Osteoblast (primary cell): ENCODE results near the gene SAMD3. TPM values are rescaled to one million over a fixed set of nuclear protein-coding genes. Genes with fewer than 3 reads are reported as not detected.

Experiments used
- DNase-seq: peaks from one replicate; pipeline ENCODE4 v3.0.0; 2011; ENCODE audit warnings: low spot score, mixed read lengths; ENCODE audit not compliant: insufficient read length; ENCODE audit errors: missing footprints
- H2AFZ ChIP-seq: 2 replicates; pipeline ENCODE4 v1.6.0; 2011; ENCODE audit warnings: mild to moderate bottlenecking, low read length
- H3K27ac ChIP-seq: 2 replicates; pipeline ENCODE4 v1.5.1; 2011; ENCODE audit warnings: mild to moderate bottlenecking, low read depth, low read length, moderate library complexity
- H3K27me3 ChIP-seq: 2 replicates; pipeline ENCODE4 v1.6.0; 2012; ENCODE audit warnings: mild to moderate bottlenecking, control low read depth, inconsistent platforms, low read length, moderate library complexity; ENCODE audit not compliant: insufficient read depth
- H3K36me3 ChIP-seq: 2 replicates; pipeline ENCODE4 v1.5.1; 2011; ENCODE audit warnings: mild to moderate bottlenecking, low read length, control low read depth, moderate library complexity; ENCODE audit not compliant: insufficient read depth
- H3K4me1 ChIP-seq: 2 replicates; pipeline ENCODE4 v1.5.1; 2011; ENCODE audit warnings: mild to moderate bottlenecking, low read length, control low read depth, moderate library complexity; ENCODE audit not compliant: insufficient read depth
- H3K4me2 ChIP-seq: 2 replicates; pipeline ENCODE4 v1.6.0; 2011; ENCODE audit warnings: mild to moderate bottlenecking, low read length; ENCODE audit not compliant: insufficient read depth
- H3K4me3 ChIP-seq: fragments of 200-600 bp; sonication (generic); 3 replicates; pipeline ENCODE4 v1.5.1; 2012; ENCODE audit warnings: mild to moderate bottlenecking, low read length, inconsistent platforms; ENCODE audit not compliant: insufficient read depth
- H3K79me2 ChIP-seq: 2 replicates; pipeline ENCODE4 v1.6.0; 2012; ENCODE audit warnings: mild to moderate bottlenecking, low read length, control low read depth, inconsistent platforms; ENCODE audit not compliant: insufficient read depth
- H3K9me3 ChIP-seq: 2 replicates; pipeline ENCODE4 v1.5.1; 2011; ENCODE audit warnings: low read depth, low read length, control low read depth
- H4K20me1 ChIP-seq: 2 replicates; pipeline ENCODE4 v1.6.0; 2012; ENCODE audit warnings: mild to moderate bottlenecking, low read length, control low read depth; ENCODE audit not compliant: insufficient read depth
- total RNA-seq: library from RNA; depleted of rRNA; stranded (reverse); fragments of >200 nt; gene quantifications from 2 replicates; pipeline ENCODE4 v1.2.3, GENCODE V29; 2012
- TF ChIP-seq, protein P1 (sequence below): IDR thresholded peaks from 2 replicates; pipeline ENCODE4 v1.5.1; 2011; ENCODE audit warnings: mild to moderate bottlenecking, low read depth, low read length, moderate library complexity; ENCODE audit errors: extremely low read depth

Gene SAMD3
- total RNA-seq, 1 donor: 0.72 TPM

GRCh38 chr6:130245267-130245666 lies 22.5 kb upstream of the SAMD3 start:
- no peaks in the 10 kb centered on the region for H3K79me2 ChIP-seq
- no peak overlapping the region for H3K27ac ChIP-seq
- H4K20me1 ChIP-seq: no peaks in the 10 kb centered on the region
- TF ChIP-seq, protein P1, sequence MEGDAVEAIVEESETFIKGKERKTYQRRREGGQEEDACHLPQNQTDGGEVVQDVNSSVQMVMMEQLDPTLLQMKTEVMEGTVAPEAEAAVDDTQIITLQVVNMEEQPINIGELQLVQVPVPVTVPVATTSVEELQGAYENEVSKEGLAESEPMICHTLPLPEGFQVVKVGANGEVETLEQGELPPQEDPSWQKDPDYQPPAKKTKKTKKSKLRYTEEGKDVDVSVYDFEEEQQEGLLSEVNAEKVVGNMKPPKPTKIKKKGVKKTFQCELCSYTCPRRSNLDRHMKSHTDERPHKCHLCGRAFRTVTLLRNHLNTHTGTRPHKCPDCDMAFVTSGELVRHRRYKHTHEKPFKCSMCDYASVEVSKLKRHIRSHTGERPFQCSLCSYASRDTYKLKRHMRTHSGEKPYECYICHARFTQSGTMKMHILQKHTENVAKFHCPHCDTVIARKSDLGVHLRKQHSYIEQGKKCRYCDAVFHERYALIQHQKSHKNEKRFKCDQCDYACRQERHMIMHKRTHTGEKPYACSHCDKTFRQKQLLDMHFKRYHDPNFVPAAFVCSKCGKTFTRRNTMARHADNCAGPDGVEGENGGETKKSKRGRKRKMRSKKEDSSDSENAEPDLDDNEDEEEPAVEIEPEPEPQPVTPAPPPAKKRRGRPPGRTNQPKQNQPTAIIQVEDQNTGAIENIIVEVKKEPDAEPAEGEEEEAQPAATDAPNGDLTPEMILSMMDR: no peak
- peaks cover 4% of the 10 kb centered on the region for H3K4me1 ChIP-seq
- no peak for DNase-seq
- no peak overlapping the region for H3K4me3 ChIP-seq
- no peaks in the 10 kb centered on the region for H3K27me3 ChIP-seq
- H3K36me3 ChIP-seq: no peaks in the 10 kb centered on the region
- H2AFZ ChIP-seq: no peak overlapping the region
- no peaks in the 10 kb centered on the region for H3K9me3 ChIP-seq
- H3K4me2 ChIP-seq: no peak overlapping the region

GRCh38 chr6:130244728-130245127 lies 22.0 kb upstream of the SAMD3 start:
- H4K20me1 ChIP-seq: no peaks in the 10 kb centered on the region
- no peaks in the 10 kb centered on the region for H3K9me3 ChIP-seq
- H3K36me3 ChIP-seq: no peaks in the 10 kb centered on the region
- no peak overlapping the region for H3K4me3 ChIP-seq
- no peaks in the 10 kb centered on the region for H3K27me3 ChIP-seq
- H2AFZ ChIP-seq: no peak overlapping the region
- H3K79me2 ChIP-seq: no peaks in the 10 kb centered on the region
- TF ChIP-seq, protein P1: no peak
- H3K4me1 ChIP-seq: peaks cover 8% of the 10 kb centered on the region
- no peak overlapping the region for H3K27ac ChIP-seq
- DNase-seq: no peak
- H3K4me2 ChIP-seq: no peak overlapping the region

DNA sequence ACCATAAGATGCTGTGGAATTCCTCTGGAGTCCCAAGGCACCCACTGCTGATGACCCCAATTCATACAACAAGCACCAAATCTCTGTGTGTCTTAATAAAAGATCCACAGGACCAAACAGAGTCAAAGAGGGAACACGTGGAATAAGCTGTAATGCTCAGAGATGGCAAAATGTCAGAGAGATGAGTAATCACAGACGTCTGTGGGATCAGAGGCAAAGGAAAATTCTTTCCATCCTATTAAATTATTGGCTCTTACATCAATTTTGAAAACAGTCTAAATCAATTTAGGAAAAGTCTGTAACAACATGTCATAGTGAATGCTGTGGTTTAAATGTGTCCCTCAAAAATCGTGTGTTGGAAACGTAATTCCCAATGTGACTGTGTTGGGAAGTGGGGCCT lies 17.5 kb upstream of the SAMD3 start:
- Histone ChIP-seq H3K9me3 (no peaks in the 10 kb centered on the region), H3K36me3 (no peaks in the 10 kb centered on the region), H3K4me3 (no peak overlapping the region), H4K20me1 (no peaks in the 10 kb centered on the region), H2AFZ (no peak overlapping the region), H3K27ac (peak overlapping the region; percentile 24), H3K79me2 (no peaks in the 10 kb centered on the region), H3K27me3 (no peaks in the 10 kb centered on the region), H3K4me1 (peaks cover 11% of the 10 kb centered on the region), H3K4me2 (no peak overlapping the region)
- peak; percentile 80 for DNase-seq
- TF ChIP-seq, protein P1: no peak

DNA sequence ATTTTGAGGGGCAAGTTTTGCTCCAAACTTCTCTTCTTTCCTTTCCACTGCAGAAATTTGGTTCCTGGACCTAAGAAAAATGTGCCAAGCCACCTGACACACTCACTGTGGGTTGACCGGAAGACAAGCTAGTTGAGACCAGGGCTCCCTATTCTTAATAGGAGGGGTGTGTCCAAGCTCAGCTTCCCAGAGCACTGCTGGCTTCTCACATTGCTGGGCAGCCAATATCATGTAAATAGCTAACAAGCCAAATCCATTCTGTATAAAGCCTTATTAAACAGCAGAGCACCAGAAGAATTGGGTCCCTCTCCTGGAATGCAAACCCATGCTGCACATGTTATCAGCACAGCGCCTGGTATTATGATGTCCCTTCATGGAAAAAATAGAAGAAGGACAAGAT lies 17.0 kb upstream of the SAMD3 start:
- no peaks in the 10 kb centered on the region for H4K20me1 ChIP-seq
- H3K79me2 ChIP-seq: no peaks in the 10 kb centered on the region
- H3K4me2 ChIP-seq: no peak overlapping the region
- no peak overlapping the region for H2AFZ ChIP-seq
- H3K9me3 ChIP-seq: no peaks in the 10 kb centered on the region
- H3K27me3 ChIP-seq: no peaks in the 10 kb centered on the region
- H3K36me3 ChIP-seq: no peaks in the 10 kb centered on the region
- no peak overlapping the region for H3K4me3 ChIP-seq
- H3K27ac ChIP-seq: no peak overlapping the region
- no peak for DNase-seq
- peaks cover 11% of the 10 kb centered on the region for H3K4me1 ChIP-seq
- TF ChIP-seq, protein P1: no peak
